A673 (cell line): ENCODE measurements around the gene ZNF425. TPM values are rescaled to one million over a fixed set of nuclear protein-coding genes. Genes with fewer than 3 reads are reported as not detected.

Experiments
- BruUV-seq: library from RNA; stranded (reverse); fragments of 400-500 nt; replicated peaks from 2 replicates; lab custom pipeline; 2021; lab: Mats Ljungman, UMichigan
- CTCF ChIA-PET: fragments of 300-600 bp; sonication (Branson Sonifier 250); formaldehyde crosslinking; loops from one replicate; lab custom pipeline; 2022; ENCODE audit warnings: antibody characterized with exemption; lab: Charles Lee
- POLR2A ChIA-PET: fragments of 300-600 bp; sonication (Branson Sonifier 250); formaldehyde crosslinking; loops from one replicate; lab custom pipeline; 2022; ENCODE audit warnings: antibody characterized with exemption; ENCODE audit not compliant: low non-redundant PET; lab: Charles Lee
- DNase-seq: peaks from one replicate; pipeline ENCODE4 v3.0.0-alpha.2; 2015; ENCODE audit warnings: low spot score
- H3K27ac ChIP-seq: fragments of 200-600 bp; sonication (generic); 2 replicates; pipeline ENCODE4 v1.5.1; 2016; ENCODE audit warnings: mixed run types, low read depth, mild to moderate bottlenecking, mixed read lengths, antibody characterized with exemption, low read length; ENCODE audit not compliant: poor library complexity, severe bottlenecking
- H3K27me3 ChIP-seq: fragments of 200-600 bp; sonication (generic); replicated peaks from 2 replicates; pipeline ENCODE4 v1.6.1; 2017; ENCODE audit warnings: mixed run types, low read depth, mild to moderate bottlenecking, mixed read lengths, antibody characterized with exemption, low read length; ENCODE audit not compliant: insufficient read depth, poor library complexity
- H3K36me3 ChIP-seq: fragments of 200-600 bp; sonication (generic); 2 replicates; pipeline ENCODE4 v1.6.1; 2016; ENCODE audit warnings: mixed run types, mild to moderate bottlenecking, mixed read lengths, antibody characterized with exemption, low read length; ENCODE audit not compliant: insufficient read depth, poor library complexity, severe bottlenecking
- H3K4me1 ChIP-seq: fragments of 200-600 bp; sonication (generic); 2 replicates; pipeline ENCODE4 v1.6.1; 2017; ENCODE audit warnings: mixed run types, mild to moderate bottlenecking, mixed read lengths, antibody characterized with exemption, low read length; ENCODE audit not compliant: insufficient read depth, poor library complexity, severe bottlenecking
- H3K4me3 ChIP-seq: fragments of 200-600 bp; sonication (generic); 2 replicates; pipeline ENCODE4 v1.5.1; 2016; ENCODE audit warnings: low read depth, mixed run types, mild to moderate bottlenecking, mixed read lengths, low read length; ENCODE audit not compliant: poor library complexity, severe bottlenecking
- H3K9me3 ChIP-seq: fragments of 200-600 bp; sonication (generic); 2 replicates; pipeline ENCODE4 v1.6.1; 2016; ENCODE audit warnings: mixed run types, low read depth, mild to moderate bottlenecking, mixed read lengths, antibody characterized with exemption, low read length; ENCODE audit not compliant: poor library complexity, severe bottlenecking
- CTCF ChIP-seq: fragments of 300-800, 200-600 bp; sonication (generic); conservative IDR thresholded peaks from 2 replicates; pipeline ENCODE4 v1.5.1; 2017; ENCODE audit warnings: low read depth, mild to moderate bottlenecking, antibody characterized with exemption, low read length, moderate library complexity, mixed read lengths
- EZH2 ChIP-seq: fragments of 200-600 bp; sonication (generic); IDR thresholded peaks from 2 replicates; pipeline ENCODE4 v1.6.1; 2017; ENCODE audit warnings: borderline replicate concordance, low read depth, mild to moderate bottlenecking, mixed read lengths, antibody characterized with exemption, low read length; ENCODE audit not compliant: poor library complexity, severe bottlenecking
- intact Hi-C: fragments of 100-400 bp; cut with micrococcal nuclease; formaldehyde crosslinking; loops from one replicate; pipeline ENCODE4 v1.10.0; 2022; ENCODE audit not compliant: unreplicated experiment
- total RNA-seq: library from RNA; stranded (reverse); gene quantifications from 2 replicates; pipeline ENCODE4 v1.2.3, GENCODE V29; 2021

Gene ZNF425
- total RNA-seq, 1 experiment from 2014 or later, result 1.2 TPM

GRCh38 chr7:149087376-149087775 is 38.7 kb downstream of the ZNF425 start:
- POLR2A ChIA-PET, result no interaction called here

DNA sequence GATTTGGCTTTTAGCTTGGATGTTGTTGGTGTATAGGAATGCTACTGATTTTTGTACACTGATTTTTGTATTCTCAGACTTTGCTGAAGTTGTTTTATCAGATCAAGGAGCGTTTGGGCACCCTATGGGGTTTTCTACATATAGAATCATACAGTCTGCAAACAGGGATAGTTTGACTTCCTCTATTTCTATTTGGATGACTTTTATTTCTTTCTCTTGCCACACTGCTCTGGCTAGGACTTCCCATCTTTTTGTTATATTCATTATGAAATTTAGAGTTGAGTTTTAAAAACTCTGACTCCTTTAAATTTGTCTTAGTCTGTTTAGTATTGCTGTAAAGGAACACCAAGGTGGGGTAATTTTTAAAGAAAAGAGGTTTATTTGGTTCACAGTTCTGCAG is 40.3 kb downstream of the ZNF425 start:
- TF ChIP-seq CTCF, result no peak
- intact Hi-C loops, result no loop called here
- BruUV-seq, result no TSS peak
- H3K4me3 ChIP-seq, result no peak overlapping the region
- H3K9me3 ChIP-seq, result peaks cover 4% of the 10 kb centered on the region
- H3K27me3 ChIP-seq, result no peaks in the 10 kb centered on the region
- H3K36me3 ChIP-seq, result no peaks in the 10 kb centered on the region
- no peak overlapping the region for H3K27ac ChIP-seq
- no peaks in the 10 kb centered on the region for H3K4me1 ChIP-seq
- POLR2A ChIA-PET, result no interaction called here
- DNase-seq, result no peak
- CTCF ChIA-PET, result interaction anchor here (0.7 kb wide), 1 partner anchor 16 kb away, joined by 4 read pairs; no protein-coding TSS in a partner anchor

More at GRCh38 chr7:149087376-149087775, 38.7 kb downstream of the ZNF425 start:
- Histone ChIP-seq H3K9me3 (peaks cover 4% of the 10 kb centered on the region), H3K36me3 (no peaks in the 10 kb centered on the region), H3K4me3 (no peak overlapping the region), H3K4me1 (no peaks in the 10 kb centered on the region), H3K27me3 (no peaks in the 10 kb centered on the region), H3K27ac (no peak overlapping the region)
- no TSS peak for BruUV-seq
- CTCF ChIA-PET, result no interaction called here
- DNase-seq, result no peak
- intact Hi-C loops, result no loop called here
- TF ChIP-seq EZH2, result no peak
- no peak for TF ChIP-seq CTCF

DNA sequence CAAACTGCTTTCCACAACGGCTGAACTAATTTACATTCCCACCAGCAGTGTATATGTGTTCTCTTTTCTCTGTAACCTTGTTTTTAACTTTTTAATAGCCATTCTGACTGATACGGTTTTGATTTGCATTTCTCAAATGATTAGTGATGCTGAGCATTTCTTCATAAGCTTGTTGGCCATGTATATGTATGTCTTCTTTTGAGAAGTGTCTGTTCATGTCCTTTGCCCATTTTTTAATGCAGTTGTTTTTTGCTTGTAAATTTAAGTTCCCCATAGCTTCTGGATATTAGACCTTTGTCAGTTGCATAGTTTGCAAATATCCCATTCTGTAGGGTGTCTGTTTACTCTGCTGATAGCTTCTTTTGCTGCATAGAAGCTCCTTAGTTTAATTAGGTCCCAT is 41.7 kb downstream of the ZNF425 start:
- ChIA-PET CTCF (no interaction called here), POLR2A (no interaction called here)
- H3K4me1 ChIP-seq, result no peaks in the 10 kb centered on the region
- H3K27me3 ChIP-seq, result no peaks in the 10 kb centered on the region
- intact Hi-C loops, result no loop called here
- no peak overlapping the region for H3K27ac ChIP-seq
- TF ChIP-seq CTCF (no peak), EZH2 (no peak)
- H3K36me3 ChIP-seq, result no peaks in the 10 kb centered on the region
- no TSS peak for BruUV-seq
- peaks cover 4% of the 10 kb centered on the region for H3K9me3 ChIP-seq
- no peak overlapping the region for H3K4me3 ChIP-seq
- DNase-seq, result no peak
